SKM-1 (cell line): Measurements from ENCODE around the gene CEP170.

Source experiments
- DNase-seq: peaks from one replicate; lab custom pipeline; 2025; ENCODE audit not compliant: unreplicated experiment; lab: John Stamatoyannopoulos, UW

CEP170 gene

DNA sequence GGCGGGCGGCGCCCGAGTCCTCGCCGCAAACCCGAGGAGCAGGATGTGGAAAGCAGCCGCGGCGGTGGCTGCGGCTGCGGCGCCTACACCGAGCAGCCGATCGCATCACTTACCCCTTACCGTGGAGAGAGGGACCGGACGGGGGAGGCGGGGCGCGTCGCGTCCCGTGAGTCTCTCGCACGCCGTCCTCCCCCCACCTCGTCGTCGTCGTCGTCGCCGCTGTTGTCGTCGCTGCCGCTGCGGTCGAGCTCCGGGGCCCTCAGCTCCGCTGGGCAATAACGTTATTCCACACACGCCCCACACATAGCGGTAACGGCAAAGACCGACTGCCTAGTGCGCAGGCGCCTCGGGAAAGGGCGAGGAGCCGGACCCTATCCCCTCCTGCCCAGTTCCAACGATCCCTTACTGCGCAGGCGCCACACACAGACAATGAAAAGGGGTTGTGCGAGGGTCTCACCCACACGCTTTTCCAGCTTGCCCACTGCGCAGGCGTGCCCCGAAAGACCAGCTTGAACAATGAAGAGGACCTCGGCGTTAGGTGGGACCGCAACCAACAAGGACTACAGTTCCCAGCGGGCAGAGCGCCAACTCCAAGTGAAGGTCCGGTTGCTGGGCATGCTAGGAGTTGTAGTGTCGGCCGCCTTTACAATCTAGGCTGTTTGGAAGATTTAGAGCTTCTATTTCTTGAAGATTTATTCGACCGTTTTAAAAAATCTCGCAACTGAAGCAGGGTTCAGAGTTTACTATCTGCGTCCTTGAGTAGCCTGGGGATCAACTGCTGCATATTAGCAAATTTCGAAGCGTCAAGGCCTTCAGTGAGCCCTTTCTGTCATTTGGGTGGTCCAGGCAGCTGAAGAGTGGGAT is at the start of gene CEP170:
TSS of gene CEP170 (minus strand) at position 355 of the 864 bp plus-strand sequence. CDS start 30,001 bp downstream, outside the sequence.
- peak; percentile 100 for DNase-seq

DNA sequence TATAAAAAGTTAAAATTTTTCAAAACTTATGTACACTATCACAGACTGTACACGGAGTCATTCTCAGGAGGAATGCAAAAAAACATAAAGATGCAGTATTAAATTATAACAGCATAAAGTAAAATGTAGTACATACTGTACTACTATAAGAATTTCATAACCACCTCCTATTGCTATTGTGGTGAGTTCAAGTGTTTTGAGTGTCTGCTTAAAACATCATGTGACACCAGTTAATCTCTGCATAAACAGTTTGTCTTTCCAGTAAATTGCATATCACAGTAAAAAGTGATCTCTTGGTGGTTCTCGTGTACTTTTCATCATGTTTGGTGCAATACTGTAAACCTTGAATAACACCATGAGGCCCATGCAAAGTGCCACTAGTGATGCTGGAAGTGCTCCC is 46.0 kb upstream of the CEP170 start:
- DNase-seq: no peak

DNA sequence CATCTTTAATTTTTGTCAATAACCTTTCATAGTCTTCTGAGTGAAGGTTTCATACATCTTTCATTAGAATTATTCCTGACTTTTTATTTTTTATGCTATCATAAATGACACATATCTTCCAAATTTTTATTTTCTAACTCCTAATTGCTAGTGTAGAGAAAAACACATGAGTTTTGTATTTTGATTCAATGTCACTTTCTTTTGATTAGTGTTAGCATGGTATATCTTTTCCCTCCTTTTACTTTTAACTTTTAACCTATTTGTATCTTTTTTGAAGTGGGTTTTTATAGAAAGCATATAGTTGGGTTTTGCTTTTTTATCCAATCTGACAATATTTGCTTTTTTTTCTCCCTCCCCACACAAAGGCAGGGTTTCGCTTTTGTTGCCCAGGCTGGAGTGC is 44.0 kb upstream of the CEP170 start:
- no peak for DNase-seq

DNA sequence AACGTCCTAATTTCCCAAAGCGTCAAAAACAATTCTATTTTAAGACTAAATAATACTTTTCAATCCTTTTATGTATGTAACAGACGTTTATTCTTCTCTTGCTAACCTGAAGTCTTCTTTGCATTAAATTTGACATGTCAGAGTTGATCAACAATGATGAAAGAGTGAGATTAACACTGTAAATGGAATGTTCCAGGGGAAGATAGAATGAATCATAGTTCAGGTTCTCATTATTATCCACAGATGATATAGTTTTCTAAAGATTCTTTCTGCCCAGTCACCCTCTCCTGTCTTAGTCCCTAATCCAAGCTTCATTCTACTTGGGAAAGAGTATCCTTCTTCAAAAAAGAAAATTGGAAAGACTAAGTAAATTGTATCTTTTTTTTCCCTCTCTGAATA is 39.6 kb upstream of the CEP170 start:
- no peak for DNase-seq

DNA sequence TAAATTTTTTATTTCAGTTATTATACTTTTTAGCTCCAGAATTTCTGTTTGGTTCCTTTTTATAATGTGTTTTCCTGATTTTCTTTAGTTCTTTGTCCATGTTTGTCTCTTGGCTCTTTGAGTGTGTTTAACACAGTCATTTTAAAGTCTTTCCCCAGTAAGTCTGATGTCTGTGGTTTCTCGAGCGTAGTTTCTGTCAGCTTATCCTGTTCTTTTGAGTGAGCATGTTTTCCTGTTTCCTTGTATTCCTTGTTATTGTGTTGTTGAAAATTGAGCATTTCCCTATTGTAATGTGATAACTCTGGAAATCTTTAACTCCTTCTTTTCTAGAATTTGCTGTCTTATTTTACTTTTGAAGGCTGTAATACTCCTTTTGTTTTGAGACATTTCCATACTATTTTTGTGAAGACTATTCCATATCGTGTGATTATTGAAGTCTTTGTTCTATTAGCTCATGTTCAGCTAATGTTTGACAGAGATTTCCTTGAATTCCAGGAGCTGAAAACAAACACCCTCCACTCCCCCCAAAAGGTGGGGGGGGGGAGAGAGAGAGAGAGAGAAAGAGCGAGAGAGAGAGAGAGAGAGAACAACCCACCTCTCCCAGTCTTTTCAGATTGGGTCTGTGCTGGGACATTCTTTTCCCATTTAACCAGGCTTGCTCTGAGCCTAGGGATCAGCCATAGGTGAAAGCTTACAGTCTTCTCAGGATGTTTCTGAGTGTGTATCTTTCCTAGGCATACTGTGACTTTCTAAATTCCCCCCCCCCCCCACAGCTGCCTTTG is 39.1 kb upstream of the CEP170 start:
- no peak for DNase-seq

DNA sequence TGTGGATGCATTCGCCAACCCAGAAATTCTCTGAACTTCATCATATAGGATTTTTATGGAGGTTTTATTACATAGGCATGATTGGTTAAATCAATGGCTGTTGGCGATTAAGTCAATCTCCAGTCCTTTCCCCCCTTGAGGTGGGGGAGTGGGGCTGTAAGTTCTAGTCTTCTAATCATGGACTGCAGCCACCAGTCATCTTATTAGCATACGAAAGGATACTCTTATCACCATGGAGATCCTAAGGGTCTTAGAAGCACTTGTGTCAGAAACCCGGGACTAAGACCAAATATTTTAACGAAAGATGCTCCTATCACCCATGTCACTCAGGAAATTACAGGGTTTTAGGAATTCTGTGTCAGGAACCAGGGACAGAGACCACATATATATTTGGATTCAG is 37.0 kb upstream of the CEP170 start:
- DNase-seq: no peak

DNA sequence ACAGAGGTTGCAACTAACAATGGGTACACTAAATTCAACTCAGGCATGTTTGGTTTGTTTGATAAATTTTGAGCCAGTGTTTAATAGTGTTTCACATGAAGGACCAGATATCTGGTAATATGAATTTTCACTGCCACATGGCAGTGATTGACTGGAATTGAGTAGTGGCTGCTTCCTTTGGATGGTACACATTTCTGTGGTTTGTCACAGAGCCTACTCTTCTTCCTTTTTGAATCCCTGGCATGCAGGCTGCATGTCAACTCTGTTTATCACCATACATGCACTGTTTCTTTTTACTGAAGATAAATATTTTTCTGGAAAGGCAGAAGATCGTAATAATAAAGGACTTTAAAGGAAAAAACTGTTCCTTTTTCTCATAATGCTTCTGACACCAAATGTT is 36.2 kb upstream of the CEP170 start:
- no peak for DNase-seq

DNA sequence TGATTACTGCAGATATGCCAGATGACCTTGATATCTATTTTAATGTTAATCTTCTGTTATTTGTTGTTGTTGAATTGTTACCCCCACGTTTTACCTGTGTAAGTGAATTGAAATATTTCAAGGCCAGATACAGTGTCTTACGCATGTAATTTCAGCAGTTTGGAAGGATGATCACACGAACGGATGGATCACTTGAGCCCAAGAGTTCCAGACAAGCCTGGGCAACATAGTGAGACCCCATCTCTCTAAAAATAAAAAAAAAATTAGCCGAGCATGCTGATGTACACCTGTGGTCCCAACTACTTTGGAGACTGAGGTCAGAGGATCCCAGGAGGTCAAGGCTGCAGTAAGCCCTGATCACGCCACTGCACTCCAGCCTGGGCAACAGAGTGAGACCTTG is 33.0 kb upstream of the CEP170 start:
- no peak for DNase-seq

DNA sequence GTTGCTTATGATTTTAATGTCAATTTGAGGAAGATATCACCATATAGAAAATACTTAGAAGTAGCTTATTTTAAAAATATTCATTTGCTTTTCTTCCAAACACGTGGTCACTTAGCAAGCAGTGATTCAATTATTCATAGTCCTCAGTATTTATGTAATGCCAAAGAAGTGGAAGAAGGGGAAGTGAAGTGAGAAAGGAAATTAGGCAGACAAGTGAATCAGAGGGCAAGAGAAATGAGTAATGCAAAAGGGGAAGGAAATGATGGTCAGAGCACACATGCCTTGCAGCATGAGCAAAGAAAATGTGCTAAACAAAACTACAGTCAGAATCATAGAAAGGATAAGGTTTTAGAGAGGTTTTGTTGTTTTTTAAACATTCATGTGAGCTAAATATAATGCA is 32.6 kb upstream of the CEP170 start:
- DNase-seq: peak; percentile 98

DNA sequence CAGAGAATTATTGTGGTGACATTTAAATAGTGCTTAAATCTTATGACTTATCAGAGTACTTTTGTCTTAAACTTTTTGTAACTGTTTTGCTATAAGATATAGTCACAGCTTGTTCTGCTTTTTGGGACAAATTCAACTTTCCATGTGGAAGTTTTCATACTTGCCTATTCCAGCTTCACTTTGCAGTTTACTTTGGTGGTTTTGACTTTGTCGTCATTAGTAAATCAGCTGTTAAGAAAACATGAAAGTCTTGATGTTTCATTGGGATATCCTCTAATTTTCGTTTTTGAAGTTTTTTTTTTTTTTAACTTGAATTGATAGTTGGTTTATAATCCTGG is 32.0 kb upstream of the CEP170 start:
- DNase-seq: no peak

DNA sequence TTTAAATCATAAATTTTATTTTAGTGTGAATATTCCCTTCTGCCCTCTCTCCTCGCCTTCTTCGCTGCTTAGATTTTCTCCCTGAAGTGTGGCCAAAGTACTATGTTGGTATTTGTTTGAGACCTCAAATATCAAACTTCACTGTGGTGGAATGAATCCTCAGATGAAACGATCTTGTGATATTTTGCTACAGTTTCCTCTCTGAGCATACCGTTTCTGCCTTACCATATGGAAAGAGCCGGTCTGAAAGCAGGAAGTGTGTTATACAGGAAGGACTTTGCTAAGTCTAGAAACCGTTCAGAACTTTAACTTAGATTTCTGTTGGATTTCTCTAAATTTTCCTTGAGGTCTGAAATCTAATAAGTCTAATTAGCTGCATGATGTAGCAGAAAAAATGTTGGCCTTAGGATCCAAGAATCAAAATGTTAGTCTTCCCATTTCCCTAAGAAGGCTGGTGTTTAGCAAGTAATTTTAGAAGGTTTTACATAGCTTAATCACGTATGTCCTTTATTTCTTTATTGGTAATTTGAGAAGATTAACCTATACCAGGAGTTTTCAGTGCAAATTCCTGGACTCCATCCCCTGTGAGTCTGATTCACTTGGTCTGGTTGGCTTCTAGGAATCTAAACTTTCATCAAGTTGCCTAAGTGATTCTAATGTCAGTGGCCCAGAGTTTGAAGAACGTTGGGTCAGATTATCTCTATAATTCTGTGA is 31.5 kb upstream of the CEP170 start:
- peak; percentile 62 for DNase-seq

DNA sequence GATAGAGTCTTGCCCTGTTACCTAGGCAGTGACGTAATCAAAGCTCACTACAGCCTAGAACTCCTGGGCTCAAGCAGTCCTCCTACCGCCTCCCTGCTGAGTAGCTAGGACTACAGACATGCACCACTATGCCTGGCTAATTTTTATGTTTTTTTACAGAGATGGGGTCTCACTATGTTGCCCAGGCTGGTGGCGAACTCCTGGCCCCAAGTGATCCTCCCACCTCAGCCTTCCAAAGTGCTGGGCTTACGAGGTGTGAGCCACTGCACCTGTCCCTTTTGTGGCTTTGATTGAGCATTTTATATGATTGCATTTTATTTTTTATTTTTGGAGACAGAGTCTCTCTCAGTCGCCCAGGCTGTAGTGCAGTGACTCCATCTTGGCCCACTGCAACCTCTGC is 26.6 kb upstream of the CEP170 start:
- no peak for DNase-seq

DNA sequence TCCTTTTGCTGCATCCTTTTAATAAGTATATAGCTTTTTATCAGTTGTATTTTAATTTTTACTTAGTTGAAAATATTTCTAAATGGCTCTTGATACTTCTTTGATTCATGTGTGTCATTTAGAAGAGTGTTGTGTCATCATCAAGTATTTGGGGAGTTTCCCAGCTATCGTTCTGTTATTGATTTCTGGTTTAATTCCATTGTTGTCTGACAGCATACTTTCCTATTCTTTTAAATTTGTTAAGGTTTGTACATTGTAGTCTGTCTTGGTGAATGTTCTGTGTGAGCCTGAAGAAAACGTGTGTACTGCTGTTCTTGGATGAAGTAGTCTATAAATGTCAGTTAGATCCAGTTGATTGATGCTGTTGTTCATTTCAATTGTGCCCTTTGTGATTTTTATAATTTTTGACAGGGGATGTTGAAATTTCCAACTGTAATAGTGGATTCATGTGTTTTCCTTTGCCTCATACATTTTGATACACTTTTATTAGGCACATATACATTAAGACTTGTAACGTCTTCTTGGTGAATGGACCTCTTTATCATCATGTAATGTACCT is 25.6 kb upstream of the CEP170 start:
- DNase-seq: no peak

DNA sequence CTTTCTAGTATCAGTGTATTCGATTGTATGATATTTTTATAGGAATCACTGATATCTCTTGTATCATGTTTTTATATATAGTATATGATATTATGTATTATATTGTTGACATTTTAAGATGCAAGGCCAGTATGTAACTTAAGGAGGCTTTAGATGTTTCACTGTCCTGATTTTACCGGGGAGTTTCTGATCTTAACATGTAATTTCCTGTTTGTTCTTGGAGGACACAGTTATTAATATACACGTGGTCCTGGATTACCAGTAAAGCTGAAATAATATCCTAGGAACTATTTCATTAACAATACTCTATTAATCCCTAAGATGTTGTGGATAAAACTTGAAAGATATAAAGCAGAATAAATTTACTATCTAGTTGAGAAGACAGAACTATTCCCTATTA is 20.2 kb upstream of the CEP170 start:
- no peak for DNase-seq

DNA sequence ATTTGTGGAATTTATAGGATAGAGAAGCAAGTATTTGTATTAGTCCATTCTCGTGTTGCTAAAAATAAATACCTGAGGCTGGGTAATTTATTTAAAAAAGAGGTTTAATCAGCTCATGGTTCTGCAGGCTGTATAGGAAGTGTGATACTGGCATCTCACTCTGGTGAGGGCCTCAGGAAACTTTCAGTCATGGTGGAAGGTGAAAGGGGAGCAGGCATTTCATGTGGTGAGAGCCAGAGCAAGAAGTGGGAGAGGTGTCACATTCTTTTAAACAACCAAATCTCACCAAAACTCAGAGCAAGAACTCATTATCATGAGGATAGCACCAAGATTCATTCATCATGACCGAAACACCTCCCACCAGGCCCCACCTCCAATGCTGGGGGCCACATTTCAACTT is 18.9 kb upstream of the CEP170 start:
- no peak for DNase-seq

DNA sequence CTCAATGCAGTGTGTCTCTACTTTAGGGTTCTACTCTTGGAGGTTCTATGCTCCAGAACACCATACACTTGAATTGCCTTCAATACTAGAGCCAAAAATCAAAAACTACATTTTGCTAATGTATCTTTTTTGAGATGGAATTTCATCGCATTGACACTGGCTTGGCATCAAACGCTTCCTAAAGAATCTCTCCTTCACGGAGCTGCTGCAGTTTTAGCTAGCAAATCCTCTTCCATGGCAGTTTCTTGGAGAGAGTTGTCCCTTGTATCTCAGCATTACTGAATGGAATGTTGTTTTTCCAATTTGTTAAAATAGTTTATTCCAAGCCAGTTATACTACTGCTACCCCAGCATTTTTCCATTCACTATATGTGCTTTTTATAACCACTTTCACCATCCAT is 18.4 kb upstream of the CEP170 start:
- DNase-seq: no peak

DNA sequence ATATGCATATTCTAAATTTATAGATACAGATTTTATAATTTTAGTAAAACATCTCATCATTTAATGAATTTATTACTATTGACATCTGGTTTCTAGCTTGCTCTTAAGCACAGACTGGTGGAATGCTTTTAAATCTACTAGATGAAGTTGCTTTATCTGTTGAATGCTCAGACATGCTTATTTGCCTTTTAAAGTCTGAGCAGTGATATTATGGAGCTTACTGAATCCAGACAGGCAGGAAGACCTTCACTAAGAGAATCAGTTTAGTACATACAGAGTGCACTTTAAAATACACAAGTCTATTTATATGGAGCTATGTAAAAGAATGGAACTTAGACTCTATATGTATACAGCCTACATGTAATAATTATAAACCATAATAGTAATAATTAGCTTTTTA is 17.3 kb upstream of the CEP170 start:
- DNase-seq: no peak

DNA sequence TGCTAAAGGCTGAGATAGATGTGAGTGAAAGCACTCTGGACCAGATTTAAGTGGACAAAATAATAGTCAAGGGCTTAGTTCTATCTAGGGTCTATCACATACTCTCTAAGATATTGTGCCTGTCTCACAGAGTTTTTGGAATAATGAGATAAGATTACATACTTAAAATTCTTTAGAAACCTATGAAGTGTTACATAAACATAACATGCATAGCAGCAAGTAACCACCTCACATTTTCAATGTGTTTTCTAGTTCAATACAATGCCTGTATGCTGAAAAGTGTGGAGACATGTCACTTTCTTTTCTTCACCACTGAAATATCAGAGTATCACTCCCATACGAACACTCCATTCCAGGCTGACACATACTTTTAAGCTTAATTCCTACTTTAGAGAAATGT is 16.9 kb upstream of the CEP170 start:
- no peak for DNase-seq

DNA sequence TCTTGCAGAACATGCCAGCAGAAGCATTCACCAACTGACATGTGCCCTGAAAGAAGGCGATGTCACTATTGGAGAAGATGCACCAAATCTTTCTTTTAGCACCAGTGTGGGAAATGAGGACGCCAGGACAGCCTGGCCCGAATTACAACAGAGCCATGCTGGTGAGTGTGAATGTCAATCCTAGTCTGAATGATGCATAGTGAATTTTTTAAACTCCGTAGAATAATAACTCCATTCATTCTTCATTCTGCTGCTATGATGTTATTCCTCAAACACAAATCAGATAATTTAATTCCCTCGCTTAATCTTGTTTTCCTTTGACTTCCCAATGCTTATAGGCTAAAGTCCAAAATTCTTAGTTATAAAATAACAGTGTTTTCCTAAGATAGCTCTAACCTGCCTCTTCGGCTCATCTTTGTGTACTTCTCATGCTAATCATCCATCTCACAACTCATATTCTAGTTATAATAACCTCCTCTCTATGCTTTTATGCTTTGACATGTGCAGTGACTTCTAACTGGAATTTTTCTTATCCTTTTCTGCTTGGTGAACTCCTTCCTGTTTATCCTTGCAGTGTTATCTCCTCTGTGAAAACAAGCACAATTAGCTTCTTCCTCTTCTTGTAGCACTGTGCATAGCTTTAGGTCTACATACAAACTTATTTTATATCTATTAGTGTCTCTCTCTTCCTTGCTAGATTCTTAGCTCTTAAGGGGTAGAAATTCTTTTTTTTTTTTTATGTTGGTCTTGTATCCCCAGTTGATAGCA is 15.2 kb upstream of the CEP170 start:
- peak; percentile 40 for DNase-seq

DNA sequence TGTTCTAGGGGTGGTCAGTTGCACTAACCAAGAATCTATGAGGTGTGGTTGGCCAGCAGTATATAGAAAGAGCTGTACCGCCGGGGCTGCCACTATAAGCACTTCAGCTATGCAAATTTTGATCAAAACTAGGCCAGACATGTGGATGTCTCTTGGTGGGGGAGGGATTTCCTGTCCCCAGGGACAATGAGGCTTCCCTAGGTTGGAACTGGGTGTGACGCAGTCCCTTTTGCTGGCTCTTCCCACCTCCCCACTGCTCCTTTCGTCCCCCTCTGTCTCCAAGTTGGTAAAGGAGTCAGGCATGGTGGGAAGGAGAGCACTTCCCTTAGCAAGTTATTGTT is 14.3 kb upstream of the CEP170 start:
- no peak for DNase-seq
